H4 (cell line): ENCODE data around the gene BTBD7. TPM values are rescaled to one million over a fixed set of nuclear protein-coding genes. Genes with fewer than 3 reads are reported as not detected.
A peak's percentile ranks its signal among the peaks of the same experiment; 100 is the strongest.

Source experiments
- DNase-seq: peaks from one replicate; pipeline ENCODE4 v3.0.0-alpha.2; 2015; ENCODE audit warnings: low spot score
- total RNA-seq: library from RNA; depleted of rRNA; stranded (reverse); fragments of >200 nt; shearing (Covaris generic); gene quantifications from 2 replicates; pipeline ENCODE4 v1.2.3, GENCODE V29; 2014

Gene BTBD7
- total RNA-seq, 1 experiment from 2014 or later, result 11.0 TPM

DNA sequence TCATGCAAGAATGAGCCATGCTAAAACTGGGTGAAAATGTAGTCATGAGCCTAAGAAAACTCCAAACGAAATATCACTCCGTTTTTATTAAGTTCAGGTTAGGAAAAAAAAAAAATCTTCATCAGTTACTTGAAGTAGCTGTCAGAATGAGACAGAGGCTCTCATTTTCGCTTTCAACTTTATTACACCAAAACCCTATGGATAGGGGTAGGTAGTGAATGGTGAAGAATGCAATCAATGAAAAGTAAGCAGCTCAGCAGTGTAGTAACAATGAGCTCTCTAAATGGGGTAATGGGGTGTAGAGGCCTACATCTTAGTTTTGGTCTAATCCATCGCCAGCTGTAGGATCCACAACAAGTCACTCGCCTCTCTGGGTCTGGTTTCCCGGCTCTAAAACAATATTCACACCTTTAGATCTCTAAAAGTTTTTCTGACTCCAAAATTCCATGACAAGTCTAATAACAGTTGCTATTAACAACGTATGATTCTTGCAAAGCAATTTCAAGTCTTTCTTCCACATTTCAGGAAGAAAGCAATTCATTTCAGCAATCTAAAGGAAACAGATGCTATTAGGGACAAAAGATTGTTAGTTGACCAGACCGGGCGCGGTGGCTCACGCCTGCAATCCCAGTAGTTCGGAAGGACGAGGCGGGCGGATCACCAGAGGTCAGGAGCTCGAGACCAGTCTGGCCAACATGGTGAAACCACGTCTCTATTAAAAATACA lies 1.7 kb downstream of the BTBD7 start:
- no peak for DNase-seq

DNA sequence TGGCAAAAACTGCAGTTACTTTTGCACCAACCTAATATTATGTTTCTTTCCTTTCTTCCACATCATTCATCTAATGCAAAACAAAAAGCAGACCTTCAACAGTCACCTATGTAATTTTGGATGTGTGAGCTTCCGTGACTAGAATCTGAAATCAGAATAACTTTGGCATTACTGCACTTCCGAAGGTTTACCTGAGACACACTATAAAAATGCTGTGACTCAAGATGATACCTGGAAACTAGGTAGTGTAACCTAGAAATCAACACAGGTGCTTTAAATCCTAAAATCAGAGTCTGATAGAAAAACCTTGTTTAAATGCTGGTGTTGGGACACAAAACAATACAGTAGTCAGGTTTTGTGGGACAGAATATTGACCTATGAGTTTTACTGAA lies 2.2 kb downstream of the BTBD7 start:
- no peak for DNase-seq

DNA sequence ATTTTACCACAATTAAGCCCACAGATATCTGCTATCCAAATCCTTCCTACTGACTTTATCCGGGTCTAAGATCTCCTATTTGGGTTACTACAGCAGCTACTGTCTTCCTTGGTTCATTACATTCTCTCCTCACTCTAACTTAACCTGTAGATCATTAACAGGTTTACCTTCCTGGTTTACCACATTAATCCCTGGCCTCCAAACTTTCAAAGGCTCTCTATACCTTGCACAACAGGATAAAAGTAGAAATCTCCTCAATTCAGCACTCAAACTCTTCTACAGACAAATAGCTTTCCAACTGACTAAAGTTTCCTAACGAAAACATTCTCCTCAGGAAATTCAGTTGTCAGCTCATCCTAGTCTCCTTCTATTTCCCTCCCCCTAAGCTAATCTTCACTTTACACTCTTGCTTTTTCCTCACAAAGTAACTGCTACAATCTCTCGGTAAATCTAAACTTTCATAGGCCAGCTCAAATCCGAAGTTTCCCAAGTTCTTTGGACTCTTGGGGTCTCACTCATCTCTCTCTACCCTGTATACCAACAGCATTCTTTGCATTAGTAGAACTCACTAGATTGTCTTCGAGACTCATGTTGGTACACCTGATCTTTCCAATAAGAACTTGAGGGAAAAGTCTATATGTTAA lies 2.7 kb downstream of the BTBD7 start:
- DNase-seq, result no peak

DNA sequence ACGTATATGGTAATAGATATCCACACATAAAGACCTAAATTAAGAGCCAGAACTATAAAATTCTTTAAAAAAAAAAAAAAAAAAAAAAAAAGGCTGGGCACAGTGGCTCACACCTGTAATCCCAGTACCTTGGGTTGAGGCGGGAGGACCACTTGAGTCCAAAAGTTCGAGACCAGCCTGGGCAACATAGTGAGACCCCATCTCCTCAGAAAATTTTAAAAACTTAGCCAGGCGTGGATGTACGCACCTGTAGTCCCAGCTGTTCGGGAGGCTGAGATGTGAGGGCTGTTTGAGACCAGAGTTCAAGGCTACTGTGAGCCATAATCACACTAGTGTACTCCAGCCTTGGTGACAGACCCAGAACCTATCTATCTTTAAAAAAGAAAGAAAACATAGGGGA lies 4.3 kb downstream of the BTBD7 start:
- no peak for DNase-seq

DNA sequence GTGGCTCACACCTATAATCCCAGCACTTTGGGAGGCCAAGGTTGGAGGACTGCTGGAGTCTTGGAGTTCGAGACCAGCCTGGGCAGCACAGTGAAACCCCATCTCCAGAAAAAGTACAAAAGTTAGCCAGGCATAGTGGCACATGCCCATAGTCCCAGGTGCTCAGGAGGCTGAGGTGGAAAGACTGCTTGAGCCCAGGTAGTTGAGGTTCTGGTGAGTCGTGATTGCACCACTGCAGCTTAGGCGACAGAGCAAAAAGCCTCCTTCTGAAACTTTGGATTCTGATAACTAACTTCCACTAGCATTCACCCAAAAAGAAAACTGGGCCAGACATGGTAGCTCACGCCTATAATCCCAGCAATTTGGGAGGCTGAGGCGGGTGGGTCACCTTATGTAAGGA lies 6.6 kb downstream of the BTBD7 start:
- DNase-seq, result no peak

DNA sequence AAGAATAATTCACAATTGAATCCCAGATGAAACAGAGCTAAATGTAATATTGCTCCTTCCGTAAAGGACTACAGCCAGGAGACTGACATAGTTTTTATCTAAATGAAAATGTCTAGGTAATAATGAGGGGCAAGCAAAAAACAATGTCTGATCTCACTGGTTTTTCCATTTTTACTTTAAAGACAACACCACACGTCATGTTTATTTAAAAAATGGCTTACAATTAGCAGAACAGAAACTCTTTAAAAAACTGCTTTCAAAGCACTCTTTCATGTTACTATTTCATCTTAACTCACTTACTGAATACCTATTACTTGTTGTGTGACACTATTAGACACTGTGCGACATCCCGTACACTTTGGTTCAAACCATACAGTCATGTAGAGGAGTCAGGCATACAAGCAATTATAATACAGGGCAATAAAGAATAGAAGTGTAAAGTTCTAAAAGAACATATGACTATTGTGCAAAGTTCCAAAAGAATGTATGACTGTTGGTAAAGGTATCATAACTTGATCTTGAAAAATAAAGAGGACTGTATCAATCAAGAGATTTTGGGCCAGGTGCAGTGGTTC lies 9.1 kb downstream of the BTBD7 start:
- DNase-seq, result no peak

DNA sequence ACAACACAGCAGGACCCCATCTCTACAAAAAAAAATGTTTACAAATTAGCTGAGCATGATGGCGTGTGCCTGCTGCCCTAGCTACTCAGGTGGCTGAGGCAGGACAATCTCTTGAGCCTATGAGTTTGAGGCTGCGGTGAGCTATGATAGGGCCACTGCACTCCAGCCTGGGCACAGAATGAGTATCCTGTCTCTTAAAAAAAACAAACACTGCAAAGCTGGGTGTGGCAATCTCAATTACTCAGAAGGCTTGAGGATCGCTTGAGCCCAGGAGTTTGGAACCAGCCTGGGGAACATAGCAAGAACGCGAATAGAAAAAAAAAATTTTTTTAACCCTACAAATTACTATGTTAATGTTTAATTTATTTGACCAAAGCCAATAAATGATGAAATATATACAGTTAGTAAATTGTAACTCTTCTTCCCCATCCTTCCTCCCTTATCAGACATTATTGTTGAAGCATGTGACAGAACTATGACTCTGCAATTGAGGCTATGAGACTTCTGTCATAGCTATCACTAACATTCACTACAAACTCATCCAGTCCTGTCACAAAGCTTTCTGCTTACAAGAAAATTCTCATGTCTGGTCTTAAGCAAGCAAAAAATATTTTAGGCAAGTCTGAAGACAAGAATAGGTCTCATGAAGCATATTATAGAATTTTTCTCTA lies 9.8 kb downstream of the BTBD7 start:
- no peak for DNase-seq

DNA sequence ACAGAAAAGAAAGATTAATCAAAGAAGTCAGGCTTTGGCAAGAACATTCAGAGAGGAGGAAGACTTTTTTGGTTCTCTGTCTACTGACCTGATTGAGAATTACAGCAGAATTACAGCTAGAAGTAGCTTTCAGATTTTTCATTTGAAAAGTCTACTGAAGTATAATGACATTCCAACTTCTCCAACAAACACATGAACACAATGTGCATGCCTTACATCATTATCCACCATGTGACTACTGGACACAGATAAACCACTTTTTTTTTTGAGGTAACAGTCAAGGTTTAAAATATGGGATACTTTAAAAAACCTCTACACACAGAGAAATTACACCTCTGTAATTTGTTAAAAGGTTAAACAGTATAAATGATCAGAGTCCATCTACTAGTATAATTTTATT lies 12.3 kb downstream of the BTBD7 start:
- no peak for DNase-seq

DNA sequence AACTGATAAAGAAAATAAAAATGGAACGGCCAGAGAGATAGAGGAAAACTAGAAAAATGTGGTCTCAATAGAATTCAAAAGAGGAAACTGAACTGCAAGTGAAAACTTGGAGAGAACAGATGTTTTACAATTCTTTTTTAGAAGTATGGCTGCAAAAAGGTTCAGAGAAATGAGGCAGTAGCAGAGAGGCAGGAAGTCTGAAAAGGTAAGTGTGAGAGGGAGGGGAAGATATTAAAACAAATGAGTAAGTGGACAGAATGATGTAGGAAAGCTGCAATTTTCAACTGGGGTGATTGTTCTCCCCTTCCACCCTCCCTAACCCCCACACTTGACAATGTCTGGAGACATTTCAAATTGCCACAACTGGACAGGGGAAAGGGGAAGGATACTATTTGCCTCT lies 12.9 kb downstream of the BTBD7 start:
- DNase-seq, result no peak

DNA sequence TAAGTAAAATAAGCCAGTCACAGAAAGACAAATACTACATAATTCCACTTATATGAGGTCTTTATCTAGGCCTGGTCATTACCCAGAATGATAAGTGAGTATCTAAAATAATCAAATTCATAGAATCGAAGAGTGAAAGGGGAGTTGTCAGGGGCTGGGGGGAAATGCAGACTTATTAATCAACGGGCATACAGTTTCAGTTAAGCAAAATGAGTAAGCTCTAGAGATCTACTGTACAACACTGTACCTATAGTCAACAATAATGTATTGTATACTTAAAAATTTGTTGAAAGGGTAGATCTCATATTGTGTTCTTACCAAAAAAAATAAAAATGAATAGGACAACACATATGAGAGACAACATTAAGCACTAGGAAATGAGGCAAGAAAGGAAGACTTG lies 13.3 kb downstream of the BTBD7 start:
- DNase-seq, result no peak

DNA sequence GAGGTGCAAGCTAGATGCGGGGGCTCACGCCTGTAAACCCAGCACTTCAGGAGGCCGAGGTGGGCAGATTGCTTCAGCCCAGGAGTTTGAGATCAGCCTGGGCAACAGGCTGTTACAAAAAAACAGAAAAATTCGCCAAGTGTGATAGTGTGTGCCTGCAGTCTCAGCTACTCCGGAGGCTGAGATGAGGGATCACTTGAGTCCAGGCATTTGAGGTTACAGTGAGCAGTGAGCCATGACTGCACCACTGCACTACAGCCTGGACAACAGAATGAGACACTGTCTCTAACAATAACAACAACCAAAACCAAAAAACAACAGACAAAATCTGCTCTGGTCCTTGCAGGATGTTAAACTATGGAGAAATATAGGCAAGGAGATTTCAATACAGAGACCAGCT lies 13.9 kb downstream of the BTBD7 start:
- peak; percentile 38 for DNase-seq

DNA sequence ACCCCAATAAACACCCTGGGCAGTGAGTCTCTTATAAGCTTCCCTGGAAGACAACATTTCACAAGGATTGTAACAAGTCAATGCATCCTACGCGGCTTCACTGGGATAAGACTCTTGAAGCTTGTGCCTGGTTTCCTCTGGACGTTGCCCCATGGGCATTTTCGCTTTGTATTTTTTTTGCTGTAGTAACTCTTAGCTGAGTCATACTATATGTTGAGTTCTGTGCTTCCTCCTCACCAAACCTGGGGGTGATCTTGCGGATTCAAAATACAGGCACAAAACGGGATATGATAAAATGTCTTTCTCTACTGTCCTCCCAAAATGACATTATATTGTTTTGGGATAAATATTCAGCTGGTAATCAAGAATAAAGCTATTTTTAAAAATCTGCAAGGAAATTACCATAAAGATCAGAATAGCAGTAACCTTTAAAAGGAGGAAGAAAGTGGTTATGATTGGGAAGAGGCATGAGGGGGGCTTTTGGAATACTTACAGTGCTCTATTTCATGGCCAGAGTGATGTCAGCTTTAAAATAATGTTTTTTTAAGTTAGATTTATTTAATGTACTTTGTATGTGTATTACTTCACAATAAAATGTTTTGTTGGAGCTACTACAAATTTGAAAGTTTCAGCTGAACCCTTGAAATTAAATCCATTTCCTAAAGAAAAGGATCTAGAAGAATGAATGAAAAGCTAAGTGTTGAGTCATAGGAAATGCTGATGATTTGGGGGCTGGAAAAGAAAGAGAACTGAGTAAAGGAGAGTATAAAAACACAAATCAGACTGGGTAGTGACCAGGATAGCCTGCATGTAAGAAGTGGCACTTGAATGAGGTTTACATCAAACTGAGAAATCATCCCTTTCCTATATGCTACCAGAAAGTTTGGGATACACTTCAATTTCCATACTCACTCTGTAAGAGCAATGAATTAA lies 14.7 kb downstream of the BTBD7 start:
- peak; percentile 75 for DNase-seq

DNA sequence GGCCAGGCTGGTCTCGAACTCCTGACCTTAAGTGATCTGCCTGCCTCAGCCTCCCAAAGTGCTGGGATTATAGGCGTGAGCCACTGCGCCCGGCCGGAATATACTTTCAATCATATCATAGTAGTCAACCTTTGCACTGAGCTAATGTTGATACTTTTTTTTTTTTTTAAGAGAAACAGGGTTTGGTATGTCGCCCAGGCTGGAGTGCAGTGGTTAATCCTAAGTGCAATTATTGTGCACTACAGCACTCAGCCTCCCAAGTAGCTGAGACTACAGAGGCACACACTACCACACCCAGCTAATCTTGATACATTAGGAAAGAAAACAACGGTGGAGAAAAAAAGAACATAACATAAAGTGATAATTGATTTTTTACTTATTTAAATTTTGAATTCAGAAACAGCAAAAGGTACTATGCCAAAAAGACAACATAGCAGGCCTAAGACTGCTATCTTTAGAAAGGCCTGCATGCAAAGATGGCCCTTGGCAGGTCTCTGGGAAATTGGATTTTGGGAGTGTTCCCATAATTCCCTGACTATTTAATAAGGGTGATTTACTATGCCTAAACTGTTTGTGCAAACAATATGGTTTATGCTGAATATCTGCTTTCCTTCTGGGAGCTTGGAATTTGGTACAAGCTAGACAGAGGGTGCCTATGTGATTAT lies 15.5 kb downstream of the BTBD7 start:
- DNase-seq, result peak; percentile 18

DNA sequence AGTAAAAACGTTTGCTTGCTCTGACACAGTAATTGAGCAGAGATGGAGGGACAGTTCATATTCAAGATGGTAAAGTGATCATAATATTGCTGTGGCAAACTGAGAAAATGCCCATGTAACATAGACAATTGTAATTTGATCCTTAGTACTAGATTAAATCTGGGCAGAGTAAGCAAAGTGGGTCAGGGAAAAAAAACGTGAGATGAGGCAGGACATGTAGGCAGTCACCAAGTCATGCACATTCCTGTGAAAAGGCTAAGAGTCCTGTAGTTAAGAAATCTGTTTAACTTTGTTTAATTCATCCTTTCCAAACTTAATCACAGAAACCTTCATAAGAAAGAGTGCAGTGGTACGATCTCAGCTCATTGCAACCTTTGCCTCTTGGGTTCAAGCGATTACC lies 16.1 kb downstream of the BTBD7 start:
- DNase-seq, result no peak

DNA sequence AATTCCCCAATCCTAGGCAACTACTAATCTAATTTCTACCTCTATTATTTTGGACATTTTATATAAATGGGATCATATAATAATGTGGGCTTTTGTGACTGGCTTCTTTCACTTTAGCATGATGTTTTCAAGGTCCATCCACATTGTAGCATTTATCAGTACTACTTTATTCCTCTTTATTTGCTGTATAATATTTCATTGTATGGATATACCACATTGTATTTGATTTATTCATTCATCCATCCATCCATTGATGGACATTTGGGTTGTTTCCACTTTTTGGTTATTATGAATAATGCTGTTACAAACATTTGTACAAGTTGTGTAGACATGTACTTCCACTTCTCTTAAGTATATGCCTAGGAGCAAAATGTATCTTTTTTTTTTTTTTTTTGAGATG lies 17.3 kb downstream of the BTBD7 start:
- DNase-seq, result no peak

DNA sequence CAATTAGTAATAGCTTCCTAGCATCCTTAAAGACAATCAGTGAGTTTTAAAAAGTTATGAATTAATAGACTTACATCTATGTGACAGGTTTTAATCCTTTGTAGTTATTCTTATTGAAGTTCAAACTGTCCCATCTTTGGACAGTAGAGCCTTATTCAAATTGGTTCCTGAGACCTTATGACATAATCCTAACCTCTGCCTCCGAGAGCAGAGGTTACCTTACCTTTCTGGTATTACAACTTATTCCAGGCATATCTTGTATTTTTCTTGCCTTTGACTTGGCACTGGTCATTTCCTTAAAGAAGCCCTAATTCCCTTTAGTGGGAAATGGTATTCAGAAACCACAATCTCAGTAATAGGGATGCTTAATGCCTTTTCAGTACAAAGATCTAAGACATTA lies 21.8 kb downstream of the BTBD7 start:
- no peak for DNase-seq

DNA sequence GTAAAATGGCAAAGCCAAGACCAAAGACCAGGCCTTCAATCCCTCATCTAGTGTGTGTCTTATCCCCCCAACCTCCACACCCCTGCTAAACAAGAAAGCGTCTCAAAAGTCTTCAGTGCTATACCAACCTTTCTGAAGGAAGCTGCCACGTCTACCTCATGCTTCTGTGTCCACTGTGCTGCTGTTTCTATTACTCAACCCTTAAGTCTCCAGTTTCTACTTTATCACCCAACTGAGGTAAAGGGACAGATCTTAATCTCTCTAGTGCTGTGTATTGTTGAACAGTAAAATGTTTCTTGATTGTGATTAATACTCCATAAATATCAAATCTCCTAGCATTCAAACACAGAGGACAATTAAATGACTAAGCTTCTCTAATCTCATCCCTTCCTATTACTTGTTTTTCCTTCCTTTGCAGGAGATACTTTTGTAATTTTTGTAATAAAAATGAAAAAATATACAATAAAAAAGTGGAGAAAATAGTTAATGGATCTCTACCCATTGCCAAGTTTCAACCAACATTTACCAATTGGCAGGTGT lies 23.3 kb downstream of the BTBD7 start:
- no peak for DNase-seq

DNA sequence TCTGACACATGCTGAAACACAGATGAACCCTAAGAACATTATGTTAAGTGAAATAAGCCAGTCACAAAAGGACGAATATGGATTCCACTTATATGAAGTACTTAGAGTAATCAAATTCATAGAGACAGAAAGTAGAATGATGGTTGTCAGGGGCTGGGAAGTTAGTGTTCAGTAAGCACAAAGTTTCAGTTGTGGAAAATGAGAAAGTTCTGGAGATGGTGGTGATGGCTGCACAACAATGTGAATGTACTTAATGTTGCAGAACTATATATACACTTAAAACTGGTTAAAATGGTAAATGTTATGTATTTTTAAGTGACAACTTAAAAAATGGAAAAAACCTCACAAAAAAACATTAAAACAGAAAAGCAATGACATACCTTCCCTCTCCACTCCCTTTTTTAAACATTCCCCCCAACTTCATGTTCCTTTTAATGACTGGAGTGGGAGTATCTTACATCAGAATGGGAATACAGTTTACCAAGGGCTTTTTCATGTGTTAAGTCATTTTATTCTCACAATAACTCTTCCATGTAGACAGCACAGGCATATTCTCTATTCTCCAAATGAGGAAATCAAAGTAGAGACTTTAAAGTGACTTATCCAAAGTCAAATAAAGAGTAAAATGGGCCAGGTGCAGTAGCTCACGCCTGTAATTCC lies 24.0 kb downstream of the BTBD7 start:
- no peak for DNase-seq

DNA sequence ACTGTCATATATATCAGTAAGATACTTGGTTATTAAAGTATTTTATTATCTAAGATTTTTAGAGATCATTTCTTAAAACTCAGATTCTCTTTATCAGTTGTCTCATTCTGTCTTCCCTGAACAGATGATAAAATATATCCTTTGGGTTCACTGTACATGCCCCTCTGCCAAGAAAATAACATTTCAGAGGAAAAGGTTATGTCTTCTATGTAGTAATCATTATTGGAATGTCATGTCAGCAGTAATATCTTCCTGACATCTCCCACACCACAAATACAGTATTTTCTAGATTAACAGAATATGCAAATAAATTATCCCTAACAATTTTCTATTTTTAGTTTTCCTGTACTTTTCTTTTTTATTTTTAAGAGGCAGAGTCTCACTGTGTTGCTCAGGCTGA lies 26.0 kb downstream of the BTBD7 start:
- DNase-seq, result no peak

DNA sequence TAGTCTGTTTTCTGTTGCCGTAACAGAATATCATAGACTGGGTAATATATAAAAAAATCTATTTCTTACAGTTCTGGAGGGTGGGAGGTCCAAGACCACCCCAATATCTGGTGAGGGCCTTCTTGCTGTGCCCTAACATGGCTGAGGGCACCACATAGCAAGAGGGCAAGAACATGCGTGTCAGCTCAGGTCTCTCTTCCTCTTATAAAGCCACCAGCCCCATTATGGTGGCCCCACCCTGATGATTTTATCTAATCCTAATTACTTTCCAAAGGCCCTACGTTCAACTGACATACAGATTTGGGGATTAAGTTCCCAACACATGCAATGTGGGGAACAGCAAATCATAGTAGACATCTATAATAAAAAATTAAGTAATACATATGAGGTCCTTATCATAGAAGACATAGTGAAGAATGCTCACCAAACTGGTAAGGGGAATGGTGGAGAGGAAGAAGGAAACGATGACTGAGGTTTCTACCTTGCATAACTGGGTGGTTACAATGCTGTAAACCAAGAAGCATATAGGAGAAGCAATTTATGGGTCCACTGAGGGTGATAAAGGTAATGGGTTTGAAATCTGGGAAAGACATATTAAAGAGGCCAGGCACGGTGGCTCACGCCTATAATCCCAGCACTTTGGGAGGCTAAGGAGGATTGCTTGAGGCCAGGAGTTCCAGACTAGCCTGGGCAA lies 27.0 kb downstream of the BTBD7 start:
- no peak for DNase-seq
